K562 (cell line): ENCODE results near the gene DST. TPM values are rescaled to one million over a fixed set of nuclear protein-coding genes. Genes with fewer than 3 reads are reported as not detected.

Experiments
- ATAC-seq: fragments of 200-7000 bp; cut with Tn5 transposase; 3 replicates; pipeline ENCODE4 v1.9.1; 2020; ENCODE audit warnings: moderate library complexity
- BruUV-seq: library from RNA; stranded (reverse); fragments of 400-500 nt; replicated peaks from 2 replicates; lab custom pipeline; 2021; lab: Mats Ljungman, UMichigan
- CTCF ChIA-PET: fragments of 300-600 bp; formaldehyde crosslinking; extraction: SDS; loops from one replicate; lab custom pipeline; 2021; ENCODE audit warnings: low intra/inter-chr PET ratio; lab: Yijun Ruan, JAX
- POLR2A ChIA-PET: fragments of 300-600, 350-650 bp; sonication (Branson Sonifier 250); formaldehyde crosslinking; extraction: SDS; loops from one replicate; lab custom pipeline; 2021; ENCODE audit warnings: antibody characterized with exemption, inconsistent platforms; lab: Yijun Ruan, JAX
- DNase-seq, 4 experiments: peaks; one replicate each; pipeline versions ENCODE4 v3.0.0 to v3.0.0-alpha.2; 2011 to 2018; ENCODE audit warnings: low spot score in 3 of 4, mixed read lengths in 3 of 4; ENCODE audit errors: extremely low read depth in 1 of 4
- FAIRE-seq: peaks from 2 replicates; lab custom pipeline; 2011; peaks lifted over from hg19 to GRCh38; lab: Jason Lieb, UNC
- H2AFZ ChIP-seq: 2 replicates; pipeline ENCODE4 v1.6.0; 2011; ENCODE audit warnings: low read depth, low read length, control low read depth, inconsistent platforms
- H3K27ac ChIP-seq: fragments of 200-600 bp; 3 replicates; pipeline ENCODE4 v1.8.0; 2011; ENCODE audit warnings: low read depth, mild to moderate bottlenecking, control low read depth, inconsistent platforms, low read length, moderate library complexity, mixed read lengths; ENCODE audit errors: extremely low read depth
- H3K27me3 ChIP-seq, 2 experiments: fragments of 300-600 bp in 1 of 2; 2 replicates in 1 of 2; 3 replicates in 1 of 2; pipeline versions ENCODE4 v1.6.0 to v1.8.0; 2011; ENCODE audit warnings: inconsistent platforms in 2 of 2, low read length in 2 of 2, mild to moderate bottlenecking in 1 of 2, mixed read lengths in 1 of 2, moderate library complexity in 1 of 2; ENCODE audit not compliant: control insufficient read depth in 2 of 2, insufficient read depth in 2 of 2
- H3K36me3 ChIP-seq: fragments of 300-600 bp; 3 replicates; pipeline ENCODE4 v1.8.0; 2011; ENCODE audit warnings: mild to moderate bottlenecking, low read length, inconsistent platforms; ENCODE audit not compliant: control insufficient read depth, insufficient read depth
- H3K4me1 ChIP-seq, 2 experiments: fragments of 200-600 bp in 1 of 2; replicated peaks in 1 of 2; 2 replicates in 1 of 2; 3 replicates in 1 of 2; pipeline versions ENCODE4 v1.5.1 to v1.8.0; 2011; ENCODE audit warnings: inconsistent platforms in 2 of 2, low read length in 2 of 2, mild to moderate bottlenecking in 1 of 2, mixed read lengths in 1 of 2, moderate library complexity in 1 of 2; ENCODE audit not compliant: control insufficient read depth in 2 of 2, insufficient read depth in 2 of 2
- H3K4me2 ChIP-seq: 2 replicates; pipeline ENCODE4 v1.6.1; 2011; ENCODE audit warnings: low read length, control low read depth, inconsistent platforms, mixed read lengths; ENCODE audit not compliant: insufficient read depth
- H3K4me3 ChIP-seq: fragments of 200-600 bp; sonication (generic), shearing (Covaris generic); 2 replicates; pipeline ENCODE4 v1.5.1; 2016; ENCODE audit warnings: control low read depth, inconsistent platforms
- H3K79me2 ChIP-seq: fragments of 200-600 bp; 3 replicates; pipeline ENCODE4 v1.8.0; 2011; ENCODE audit warnings: low read length, inconsistent platforms; ENCODE audit not compliant: control insufficient read depth, insufficient read depth
- H3K9ac ChIP-seq, 2 experiments: 2 replicates each; pipeline versions ENCODE4 v1.6.0 to v1.6.1; 2011; ENCODE audit warnings: low read depth in 2 of 2, low read length in 2 of 2, control low read depth in 1 of 2, inconsistent platforms in 1 of 2, mild to moderate bottlenecking in 1 of 2, mixed read lengths in 1 of 2; ENCODE audit not compliant: insufficient read depth in 1 of 2
- H3K9me1 ChIP-seq: one replicate; pipeline ENCODE4 v1.6.0; 2011; ENCODE audit warnings: inconsistent platforms, mild to moderate bottlenecking, low read length, moderate library complexity; ENCODE audit not compliant: control insufficient read depth, insufficient read depth
- H3K9me3 ChIP-seq: replicated peaks from 2 replicates; pipeline ENCODE4 v1.5.1; 2011; ENCODE audit warnings: low read depth, low read length, inconsistent platforms; ENCODE audit not compliant: control insufficient read depth, insufficient read depth
- H4K20me1 ChIP-seq: replicated peaks from 2 replicates; pipeline ENCODE4 v1.6.1; 2011; ENCODE audit warnings: low read length, inconsistent platforms, mixed read lengths; ENCODE audit not compliant: control insufficient read depth, insufficient read depth
- CCNT2 ChIP-seq: IDR thresholded peaks from 2 replicates; pipeline ENCODE4 v1.6.1; 2011; ENCODE audit warnings: borderline replicate concordance, low read depth, mild to moderate bottlenecking, moderate library complexity, mixed read lengths, low read length; ENCODE audit not compliant: insufficient read length; ENCODE audit errors: extremely low read depth
- LARP7 ChIP-seq: fragments of 450-650 bp; IDR thresholded peaks from 2 replicates; pipeline ENCODE4 v1.6.1; 2016
- RBM22 ChIP-seq: fragments of 200-400 bp; formaldehyde crosslinking; IDR thresholded peaks from 2 replicates; pipeline ENCODE4 v1.6.1; 2018; ENCODE audit warnings: low read length, low read depth; ENCODE audit not compliant: poor library complexity, severe bottlenecking
- SETDB1 ChIP-seq: IDR thresholded peaks from one replicate; pipeline ENCODE4 v1.6.1; 2012; ENCODE audit warnings: low read length, control low read depth, inconsistent platforms
- SLC30A9 ChIP-seq: fragments of 250-450 bp; sonication (Bioruptor Pico); IDR thresholded peaks from 2 replicates; pipeline ENCODE4 v1.8.0; 2022; ENCODE audit warnings: mild to moderate bottlenecking, moderate library complexity
- SPI1 ChIP-seq: IDR thresholded peaks from 2 replicates; pipeline ENCODE4 v1.6.1; 2011; ENCODE audit warnings: low read depth, low read length, control low read depth, borderline replicate concordance
- TSC22D4 ChIP-seq: fragments of 450-650 bp; IDR thresholded peaks from 2 replicates; pipeline ENCODE4 v1.6.1; 2016; ENCODE audit warnings: missing genetic modification characterization, missing biosample characterization, control low read depth
- XRCC3 ChIP-seq: fragments of 450-650 bp; IDR thresholded peaks from 2 replicates; pipeline ENCODE4 v1.6.1; 2017; ENCODE audit warnings: mild to moderate bottlenecking, moderate library complexity
- ZKSCAN1 ChIP-seq: fragments of 150-350 bp; IDR thresholded peaks from 2 replicates; pipeline ENCODE4 v1.6.1; 2016; ENCODE audit warnings: low read depth, low read length
- WGBS: fragments of 100-300 bp; shearing (Covaris generic); methylation state at CpG from one replicate; pipeline ENCODE4 v1.1.6; 2016; ENCODE audit warnings: low coverage, mixed read lengths; ENCODE audit not compliant: insufficient coverage; ENCODE audit errors: missing lambda C conversion rate; 5-methylcytosine and 5-hydroxymethylcytosine counted together
- in situ Hi-C: fragments of 300-500 bp; cut with MboI; formaldehyde crosslinking; loops from 4 replicates; pipeline ENCODE4 v1.15.0; 2018; ENCODE audit warnings: inconsistent platforms, mixed read lengths
- intact Hi-C: fragments of 100-400 bp; cut with micrococcal nuclease; formaldehyde crosslinking; loops from 2 replicates; pipeline ENCODE4 v1.14.2; 2022
- polyA plus RNA-seq, 8 experiments: library from polyadenylated mRNA; depleted of rRNA in 4 of 8; stranded (reverse) in 5 of 8; unstranded in 3 of 8; fragments of >200 nt; fragmentation: Nextera tagmentation in 2 of 8; fragmentation: Illumina TruSeq in 1 of 8; extraction: Ambion mirVana in 2 of 8; extraction: Trizol in 1 of 8; gene quantifications; 2 replicates each; pipeline versions ENCODE4 v1.2.1 to v1.2.3, GENCODE V29; 2011 to 2014; ENCODE audit warnings: inconsistent platforms in 1 of 8, missing spikeins in 1 of 8
- total RNA-seq, 7 experiments: library from RNA; depleted of rRNA in 6 of 7; stranded (reverse); fragments of >200 nt in 6 of 7; fragmentation: Illumina TruSeq in 2 of 7; extraction: Trizol in 2 of 7; gene quantifications; 2 replicates each; pipeline versions ENCODE4 v1.2.1 to v1.2.3, GENCODE V29; 2011 to 2021; ENCODE audit warnings: low replicate concordance in 1 of 7
- TF ChIP-seq, protein P1 (sequence below): fragments of 250-450 bp; sonication (Bioruptor Pico); IDR thresholded peaks from 2 replicates; pipeline ENCODE4 v1.4.0; 2020; ENCODE audit warnings: mild to moderate bottlenecking
- TF ChIP-seq, protein P2 (sequence below): sonication (generic); formaldehyde crosslinking; IDR thresholded peaks from 2 replicates; pipeline ENCODE4 v1.8.0; 2022; ENCODE audit warnings: mild to moderate bottlenecking, missing genetic modification reagents, borderline replicate concordance
- TF ChIP-seq, protein P3 (sequence below), 2 experiments: IDR thresholded peaks; 2 replicates each; pipeline ENCODE4 v1.6.1; 2011; ENCODE audit warnings: borderline replicate concordance in 1 of 2, control low read depth in 1 of 2, low read depth in 1 of 2, low read length in 1 of 2, mild to moderate bottlenecking in 1 of 2, mixed read lengths in 1 of 2, moderate library complexity in 1 of 2; ENCODE audit not compliant: insufficient read depth in 1 of 2, insufficient read length in 1 of 2, poor library complexity in 1 of 2, severe bottlenecking in 1 of 2; ENCODE audit errors: extremely low read depth in 1 of 2

DST gene
- total and polyA plus RNA-seq, 9 of the 15 experiments (the other 6 are each of a cell fraction or from before 2014, with no cell fraction given) = 5.2 to 21.9 (median 13.3) TPM

DNA sequence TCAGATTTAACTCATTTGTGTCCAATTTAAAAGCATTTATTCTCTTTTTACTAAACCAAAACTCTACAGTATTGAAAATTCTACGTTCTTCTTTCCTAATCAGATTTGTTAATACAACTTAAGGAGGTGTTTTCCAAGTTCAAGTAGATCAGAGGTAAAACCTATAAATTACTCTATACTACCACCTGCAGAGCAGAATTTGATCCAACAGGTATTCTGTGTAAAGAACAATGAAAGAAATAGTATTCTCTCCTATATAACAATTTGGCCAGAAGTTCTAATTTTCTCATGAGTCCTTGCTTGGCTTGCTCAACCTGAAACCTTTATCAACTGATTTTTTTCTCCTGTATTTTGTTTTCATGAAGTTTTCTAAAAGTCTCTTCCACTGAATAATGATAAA is 28.5 kb upstream of the DST start:
- Histone ChIP-seq H3K36me3 (no peaks in the 10 kb centered on the region), H3K4me3 (no peak overlapping the region), H3K9me1 (no peaks in the 10 kb centered on the region), H3K4me1 (no peaks in the 10 kb centered on the region), H3K9ac (no peak overlapping the region), H3K27ac (no peak overlapping the region), H2AFZ (no peak overlapping the region), H4K20me1 (no peaks in the 10 kb centered on the region), H3K27me3 (no peaks in the 10 kb centered on the region), H3K79me2 (no peaks in the 10 kb centered on the region), H3K4me2 (no peak overlapping the region), H3K9me3 (no peaks in the 10 kb centered on the region)
- 7% methylated on average over 1 of the region's 1 CpG for WGBS
- in situ Hi-C loops = no loop called here
- intact Hi-C loops = no loop called here
- CTCF ChIA-PET = no interaction called here
- TF ChIP-seq, protein P1, sequence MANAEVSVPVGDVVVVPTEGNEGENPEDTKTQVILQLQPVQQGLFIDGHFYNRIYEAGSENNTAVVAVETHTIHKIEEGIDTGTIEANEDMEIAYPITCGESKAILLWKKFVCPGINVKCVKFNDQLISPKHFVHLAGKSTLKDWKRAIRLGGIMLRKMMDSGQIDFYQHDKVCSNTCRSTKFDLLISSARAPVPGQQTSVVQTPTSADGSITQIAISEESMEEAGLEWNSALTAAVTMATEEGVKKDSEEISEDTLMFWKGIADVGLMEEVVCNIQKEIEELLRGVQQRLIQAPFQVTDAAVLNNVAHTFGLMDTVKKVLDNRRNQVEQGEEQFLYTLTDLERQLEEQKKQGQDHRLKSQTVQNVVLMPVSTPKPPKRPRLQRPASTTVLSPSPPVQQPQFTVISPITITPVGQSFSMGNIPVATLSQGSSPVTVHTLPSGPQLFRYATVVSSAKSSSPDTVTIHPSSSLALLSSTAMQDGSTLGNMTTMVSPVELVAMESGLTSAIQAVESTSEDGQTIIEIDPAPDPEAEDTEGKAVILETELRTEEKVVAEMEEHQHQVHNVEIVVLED (CRISPR knock-in tag) = no peak
- no peak for TF ChIP-seq SETDB1
- TF ChIP-seq XRCC3 = no peak
- no peak for TF ChIP-seq LARP7
- no peak for TF ChIP-seq ZKSCAN1
- no peak for FAIRE-seq
- POLR2A ChIA-PET = no interaction called here
- no peak for DNase-seq
- no TSS peak for BruUV-seq
- ATAC-seq = no peak

DNA sequence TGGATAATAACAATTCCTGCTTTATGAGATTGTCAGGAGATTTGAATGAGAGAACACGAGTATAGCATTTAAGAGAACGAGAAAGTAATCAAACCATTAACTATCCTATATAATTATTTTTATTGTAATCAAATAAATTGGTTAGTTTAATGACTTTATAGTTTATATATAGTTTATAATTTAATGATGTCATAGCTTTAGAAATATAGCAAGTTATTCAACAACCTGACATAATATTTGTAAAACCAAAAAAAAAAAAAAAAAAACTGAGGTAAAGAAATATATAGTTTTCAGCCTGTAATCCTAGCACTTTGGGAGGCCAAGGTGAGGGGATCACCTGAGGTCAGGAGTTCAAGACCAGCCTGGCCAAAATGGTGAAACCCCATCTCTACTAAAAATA is 26.4 kb upstream of the DST start:
- ATAC-seq = no peak
- Histone ChIP-seq H3K79me2 (no peaks in the 10 kb centered on the region), H3K9me1 (no peaks in the 10 kb centered on the region), H3K4me2 (no peak overlapping the region), H3K36me3 (no peaks in the 10 kb centered on the region), H3K9me3 (no peaks in the 10 kb centered on the region), H3K27ac (no peak overlapping the region), H3K27me3 (no peaks in the 10 kb centered on the region), H3K4me1 (no peaks in the 10 kb centered on the region), H2AFZ (no peak overlapping the region), H3K4me3 (no peak overlapping the region), H4K20me1 (no peaks in the 10 kb centered on the region), H3K9ac (no peak overlapping the region)
- ChIA-PET POLR2A (no interaction called here), CTCF (interaction anchor here (0.7 kb wide), 1 partner anchor 316 kb away, joined by 4 read pairs; no protein-coding TSS in a partner anchor)
- in situ Hi-C loops (no loop called here), intact Hi-C loops (no loop called here)
- WGBS = 40% methylated on average over 2 of the region's 2 CpGs
- DNase-seq = no peak
- BruUV-seq = no TSS peak
- no peak for FAIRE-seq
- no peak for TF ChIP-seq SLC30A9 (CRISPR knock-in tag)
- no peak for TF ChIP-seq RBM22
- TF ChIP-seq TSC22D4 (tag) = no peak
- TF ChIP-seq CCNT2 = no peak
- TF ChIP-seq, protein P2, sequence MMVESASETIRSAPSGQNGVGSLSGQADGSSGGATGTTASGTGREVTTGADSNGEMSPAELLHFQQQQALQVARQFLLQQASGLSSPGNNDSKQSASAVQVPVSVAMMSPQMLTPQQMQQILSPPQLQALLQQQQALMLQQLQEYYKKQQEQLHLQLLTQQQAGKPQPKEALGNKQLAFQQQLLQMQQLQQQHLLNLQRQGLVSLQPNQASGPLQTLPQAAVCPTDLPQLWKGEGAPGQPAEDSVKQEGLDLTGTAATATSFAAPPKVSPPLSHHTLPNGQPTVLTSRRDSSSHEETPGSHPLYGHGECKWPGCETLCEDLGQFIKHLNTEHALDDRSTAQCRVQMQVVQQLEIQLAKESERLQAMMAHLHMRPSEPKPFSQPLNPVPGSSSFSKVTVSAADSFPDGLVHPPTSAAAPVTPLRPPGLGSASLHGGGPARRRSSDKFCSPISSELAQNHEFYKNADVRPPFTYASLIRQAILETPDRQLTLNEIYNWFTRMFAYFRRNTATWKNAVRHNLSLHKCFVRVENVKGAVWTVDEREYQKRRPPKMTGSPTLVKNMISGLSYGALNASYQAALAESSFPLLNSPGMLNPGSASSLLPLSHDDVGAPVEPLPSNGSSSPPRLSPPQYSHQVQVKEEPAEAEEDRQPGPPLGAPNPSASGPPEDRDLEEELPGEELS = no peak
- TF ChIP-seq, protein P3, sequence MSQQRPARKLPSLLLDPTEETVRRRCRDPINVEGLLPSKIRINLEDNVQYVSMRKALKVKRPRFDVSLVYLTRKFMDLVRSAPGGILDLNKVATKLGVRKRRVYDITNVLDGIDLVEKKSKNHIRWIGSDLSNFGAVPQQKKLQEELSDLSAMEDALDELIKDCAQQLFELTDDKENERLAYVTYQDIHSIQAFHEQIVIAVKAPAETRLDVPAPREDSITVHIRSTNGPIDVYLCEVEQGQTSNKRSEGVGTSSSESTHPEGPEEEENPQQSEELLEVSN (IDR thresholded peaks at IDR 0.05; ENCODE audit: borderline replicate concordance in 1 of 2, extremely low read depth in 1 of 2, insufficient read depth in 1 of 2, insufficient read length in 1 of 2, low read depth in 1 of 2, low read length in 1 of 2, poor library complexity in 1 of 2, severe bottlenecking in 1 of 2) = no peak
- no peak for TF ChIP-seq SPI1
